ENCODE data around the gene CEP170B.

Gene CEP170B

DNA sequence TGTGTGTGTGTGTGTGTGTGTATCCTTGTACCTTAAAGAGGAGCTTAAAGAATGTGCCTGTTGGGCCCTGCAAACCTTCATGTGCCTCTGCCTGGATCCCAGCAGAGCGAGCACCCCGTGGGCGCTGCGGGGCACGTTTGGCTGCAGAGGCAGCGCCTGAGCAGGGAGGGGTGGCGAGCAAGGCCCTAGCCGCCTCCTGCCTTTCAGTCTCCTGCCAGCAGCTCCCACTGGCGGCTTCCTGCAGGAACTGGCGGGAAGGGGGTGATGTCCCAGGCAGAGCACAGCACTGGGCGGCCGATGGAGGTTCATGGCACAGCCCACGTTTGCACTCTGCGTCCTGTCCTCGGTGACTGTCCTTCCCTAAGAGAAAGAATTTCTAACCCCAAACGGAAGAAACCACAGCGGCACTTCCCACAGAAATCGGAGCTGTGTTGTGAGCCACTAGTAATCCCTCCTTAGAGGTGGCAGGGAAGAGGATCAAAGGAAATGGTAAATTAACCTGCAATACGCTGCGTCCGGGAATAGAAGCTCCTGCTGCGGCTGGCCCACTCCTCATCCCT lies 44.3 kb upstream of the CEP170B start:
- Histone ChIP-seq H3K27me3 (no peaks in the 10 kb centered on the region), H3K36me3 (no peaks in the 10 kb centered on the region), H3K4me3 (no peak overlapping the region), H3K27ac (no peak overlapping the region), H3K9me3 (no peaks in the 10 kb centered on the region), H3K4me1 (peaks cover 0 to 23% (median 10%) of the 10 kb centered on the region in 4 donors)
- TF ChIP-seq, protein P1, sequence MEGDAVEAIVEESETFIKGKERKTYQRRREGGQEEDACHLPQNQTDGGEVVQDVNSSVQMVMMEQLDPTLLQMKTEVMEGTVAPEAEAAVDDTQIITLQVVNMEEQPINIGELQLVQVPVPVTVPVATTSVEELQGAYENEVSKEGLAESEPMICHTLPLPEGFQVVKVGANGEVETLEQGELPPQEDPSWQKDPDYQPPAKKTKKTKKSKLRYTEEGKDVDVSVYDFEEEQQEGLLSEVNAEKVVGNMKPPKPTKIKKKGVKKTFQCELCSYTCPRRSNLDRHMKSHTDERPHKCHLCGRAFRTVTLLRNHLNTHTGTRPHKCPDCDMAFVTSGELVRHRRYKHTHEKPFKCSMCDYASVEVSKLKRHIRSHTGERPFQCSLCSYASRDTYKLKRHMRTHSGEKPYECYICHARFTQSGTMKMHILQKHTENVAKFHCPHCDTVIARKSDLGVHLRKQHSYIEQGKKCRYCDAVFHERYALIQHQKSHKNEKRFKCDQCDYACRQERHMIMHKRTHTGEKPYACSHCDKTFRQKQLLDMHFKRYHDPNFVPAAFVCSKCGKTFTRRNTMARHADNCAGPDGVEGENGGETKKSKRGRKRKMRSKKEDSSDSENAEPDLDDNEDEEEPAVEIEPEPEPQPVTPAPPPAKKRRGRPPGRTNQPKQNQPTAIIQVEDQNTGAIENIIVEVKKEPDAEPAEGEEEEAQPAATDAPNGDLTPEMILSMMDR (IDR thresholded peaks at IDR 0.05) = peak; percentile 41 to 43
- intact Hi-C loops (cut with DNase I; ENCODE audit: low total_unique reads) = loop anchor here (10.0 kb wide), 1 partner anchor 166 kb away; no protein-coding TSS in a partner anchor
- DNase-seq = peak; percentile 25 to 75

DNA sequence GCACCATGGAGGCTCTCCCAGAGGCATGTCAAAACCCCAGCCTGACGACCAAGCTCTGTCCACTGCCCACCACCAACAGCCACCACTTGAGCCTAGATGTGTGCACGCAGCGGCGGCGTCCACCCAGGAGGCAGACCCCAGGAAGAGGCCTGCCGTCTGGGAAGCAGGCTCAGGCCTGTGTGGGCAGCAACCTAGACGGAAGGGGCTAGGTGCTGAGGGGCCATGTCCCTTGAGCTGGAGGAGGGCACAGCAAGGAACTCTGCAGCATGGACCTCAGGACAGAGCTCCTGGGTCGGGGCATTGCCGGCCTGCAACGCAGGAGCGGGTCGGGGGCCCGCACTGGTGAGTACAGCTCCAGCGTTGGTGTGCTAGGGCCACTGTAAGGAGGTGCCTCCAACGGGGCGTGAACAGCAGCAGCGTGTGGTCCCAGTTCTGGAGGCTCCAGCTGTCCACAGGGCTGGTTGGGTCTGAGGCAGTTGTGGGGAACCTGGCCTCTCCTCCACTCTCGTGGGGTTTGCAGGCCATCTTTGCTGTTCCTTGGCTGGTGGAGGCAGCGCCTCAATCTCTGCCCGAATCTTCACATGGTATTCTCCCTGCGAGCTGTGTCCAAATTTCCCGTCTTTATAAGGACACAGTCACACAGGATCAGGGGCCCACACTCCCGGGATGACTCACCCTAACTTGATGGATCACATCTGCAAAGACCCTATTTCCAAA lies 43.7 kb upstream of the CEP170B start:
- TF ChIP-seq, protein P1 (IDR thresholded peaks at IDR 0.05) = no peak
- H3K4me3 ChIP-seq = no peak overlapping the region
- peaks cover 0 to 27% (median 16%) of the 10 kb centered on the region in 4 donors for H3K4me1 ChIP-seq
- H3K27me3 ChIP-seq = no peaks in the 10 kb centered on the region
- H3K36me3 ChIP-seq = no peaks in the 10 kb centered on the region
- intact Hi-C loops (cut with DNase I; ENCODE audit: low total_unique reads) = loop anchor here (10.0 kb wide), 1 partner anchor 167 kb away; no protein-coding TSS in a partner anchor
- no peak overlapping the region for H3K27ac ChIP-seq
- H3K9me3 ChIP-seq = no peaks in the 10 kb centered on the region
- peak; percentile 3 to 63 for DNase-seq

DNA sequence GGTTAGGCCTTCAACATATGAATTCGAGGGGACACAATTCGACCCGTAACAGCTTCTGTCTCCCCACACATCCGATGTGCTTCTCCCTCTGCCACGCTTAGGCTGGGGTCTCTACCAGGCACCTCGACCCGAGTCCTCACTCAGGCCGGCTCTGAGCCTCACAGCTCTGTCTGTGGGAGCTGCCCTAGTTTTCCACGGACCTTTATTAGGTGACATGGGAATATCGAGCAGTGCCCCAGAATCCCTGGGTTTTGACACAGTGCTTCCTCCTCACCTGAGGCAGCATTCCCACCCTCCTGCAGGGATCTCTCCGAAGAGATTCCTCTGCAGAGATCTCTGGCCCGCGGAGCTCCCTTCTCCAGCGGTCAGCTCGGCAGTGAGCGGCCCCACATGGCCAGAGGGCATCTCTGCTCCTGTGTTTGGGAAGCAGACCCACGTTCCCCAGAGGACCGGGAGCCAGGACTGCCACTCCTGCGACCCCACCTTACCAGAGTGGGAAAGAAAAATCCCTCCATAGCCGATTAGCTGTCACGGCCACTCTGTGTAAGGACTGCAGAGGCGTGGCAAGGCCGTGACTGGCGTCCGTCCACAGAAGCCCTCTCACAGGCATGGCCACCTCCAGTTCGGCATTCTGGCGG lies 43.0 kb upstream of the CEP170B start:
- intact Hi-C loops (cut with DNase I; ENCODE audit: low total_unique reads) = loop anchor here (2.0 to 10.0 kb wide), 2 partner anchors 53 to 167 kb away; no protein-coding TSS in a partner anchor
- H3K4me1 ChIP-seq = peaks cover 0 to 23% (median 15%) of the 10 kb centered on the region in 4 donors
- TF ChIP-seq, protein P1 (IDR thresholded peaks at IDR 0.05) = no peak
- DNase-seq = peak in 1 of 2 donors; percentile 53
- no peaks in the 10 kb centered on the region for H3K27me3 ChIP-seq
- H3K4me3 ChIP-seq = no peak overlapping the region
- H3K36me3 ChIP-seq = no peaks in the 10 kb centered on the region
- no peaks in the 10 kb centered on the region for H3K9me3 ChIP-seq
- no peak overlapping the region for H3K27ac ChIP-seq

DNA sequence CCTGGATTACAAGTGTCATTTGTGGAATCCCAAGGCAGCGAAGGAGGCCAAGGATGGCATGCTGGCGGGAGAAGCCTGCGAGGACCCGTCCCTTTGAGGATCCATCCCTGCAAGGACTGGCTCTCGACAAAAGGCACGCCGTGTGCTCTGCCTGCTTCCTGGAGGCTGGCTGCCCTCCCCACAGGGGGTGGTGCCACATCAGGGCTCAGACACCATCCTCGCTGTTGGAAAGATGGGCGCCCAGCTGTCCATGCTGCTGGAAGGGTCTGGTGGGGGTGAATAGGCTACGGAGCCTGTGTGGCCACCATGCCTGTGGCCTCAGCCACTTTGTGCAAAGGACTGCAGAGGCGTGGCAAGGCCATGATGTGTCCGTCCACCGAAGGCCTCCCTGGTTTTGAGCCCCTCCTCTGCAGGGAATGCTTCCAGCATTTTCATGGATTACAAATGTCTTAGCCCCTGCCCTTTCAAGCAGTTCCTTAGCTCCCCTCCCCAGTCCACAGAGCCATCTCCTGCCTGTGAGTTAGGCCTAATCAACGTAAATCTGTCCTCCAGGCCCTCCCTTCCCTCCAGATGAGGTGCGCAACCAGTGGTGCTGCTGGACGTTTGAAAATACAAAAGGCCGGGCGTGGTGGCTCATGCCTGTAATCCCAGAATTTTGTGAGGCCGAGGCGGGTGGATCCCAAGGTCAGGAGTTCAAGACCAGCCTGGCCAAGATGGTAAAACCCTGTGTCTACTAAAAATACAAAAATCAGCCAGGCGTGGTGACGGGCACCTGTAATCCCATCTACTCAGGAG lies 42.0 kb upstream of the CEP170B start:
- no peak overlapping the region for H3K4me3 ChIP-seq
- peaks cover 0 to 30% (median 20%) of the 10 kb centered on the region in 4 donors for H3K4me1 ChIP-seq
- no peaks in the 10 kb centered on the region for H3K9me3 ChIP-seq
- no peak overlapping the region for H3K27ac ChIP-seq
- H3K27me3 ChIP-seq = no peaks in the 10 kb centered on the region
- intact Hi-C loops (cut with DNase I; ENCODE audit: low total_unique reads) = loop anchor here (2.0 to 10.0 kb wide), 2 partner anchors 54 to 168 kb away; no protein-coding TSS in a partner anchor
- DNase-seq = peak in 1 of 2 donors; percentile 50
- no peaks in the 10 kb centered on the region for H3K36me3 ChIP-seq
- TF ChIP-seq, protein P1 (IDR thresholded peaks at IDR 0.05) = no peak

DNA sequence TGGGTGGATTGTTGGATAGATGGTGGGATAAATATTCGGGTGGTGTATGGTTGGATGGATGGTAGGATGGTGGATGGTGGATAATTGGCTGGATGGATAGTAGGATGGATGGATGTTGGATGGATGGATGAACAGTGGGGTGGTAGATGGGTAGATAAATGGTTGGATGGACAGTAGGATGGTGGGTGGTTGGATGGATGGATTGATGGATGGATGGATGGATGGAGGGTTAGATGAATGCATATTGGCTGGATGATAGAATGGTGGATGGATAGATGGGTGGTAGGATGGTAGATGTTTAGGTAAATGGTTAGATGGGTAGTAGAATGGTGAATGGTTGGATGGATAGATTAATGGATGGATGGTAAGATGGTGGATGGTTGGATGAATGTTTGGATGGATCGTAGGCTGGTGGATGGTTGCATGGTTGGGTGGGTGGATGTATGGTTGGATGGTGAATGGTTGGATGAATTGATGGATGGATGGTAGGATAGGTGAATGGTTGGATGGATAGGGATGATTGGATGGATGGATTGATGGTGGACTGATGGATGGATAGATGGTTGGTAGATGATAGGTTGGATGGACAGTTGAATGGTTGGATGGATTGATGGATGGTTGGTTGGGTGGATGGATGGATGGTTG lies 40.6 kb upstream of the CEP170B start:
- DNase-seq = no peak
- Histone ChIP-seq H3K4me3 (no peak overlapping the region), H3K27ac (no peak overlapping the region)

More for the DNA sequence above, 40.6 kb upstream of the CEP170B start:
- no peaks in the 10 kb centered on the region for H3K36me3 ChIP-seq
- H3K27me3 ChIP-seq = no peaks in the 10 kb centered on the region
- H3K4me1 ChIP-seq = peaks cover 0 to 30% (median 21%) of the 10 kb centered on the region in 4 donors
- TF ChIP-seq, protein P1 (IDR thresholded peaks at IDR 0.05) = no peak
- H3K9me3 ChIP-seq = no peaks in the 10 kb centered on the region
- intact Hi-C loops (cut with DNase I; ENCODE audit: low total_unique reads) = loop anchor here (10.0 kb wide), 1 partner anchor 170 kb away; no protein-coding TSS in a partner anchor

All from tibial artery (tissue), 4 donors.